Breast epithelium (tissue), 3 donors: ENCODE measurements around the gene SLC38A9.

Experiments
- CTCF ChIP-seq, 3 donors: fragments of 450-650 bp; IDR thresholded peaks; one replicate each; pipeline ENCODE4 v1.5.1; 2016 to 2017; ENCODE audit warnings: antibody characterized with exemption in 3 of 3, mild to moderate bottlenecking in 3 of 3, moderate library complexity in 3 of 3
- POLR2A ChIP-seq: fragments of 450-650 bp; IDR thresholded peaks from one replicate; pipeline ENCODE4 v1.6.1; 2016; ENCODE audit warnings: antibody characterized with exemption, mild to moderate bottlenecking, moderate library complexity

- no peak for TF ChIP-seq CTCF (IDR thresholded peaks at IDR 0.05)
- TF ChIP-seq POLR2A: no peak
Measured at GRCh38 chr5:55622460-55622859, 89.7 kb downstream of the SLC38A9 start.
